MM.1S (cell line): Measurements from ENCODE around the gene RPL14.

ENCODE experiments used
- EZH2 ChIP-seq: fragments of 300-600 bp; sonication (generic); optimal IDR thresholded peaks from 2 replicates; pipeline ENCODE3; 2017; ENCODE audit warnings: low read depth, mild to moderate bottlenecking, antibody characterized with exemption, low read length, mixed read lengths
- EZH2phosphoT487 ChIP-seq: fragments of 300-600 bp; sonication (generic); IDR thresholded peaks from 2 replicates; pipeline ENCODE4 v1.6.1; 2018; ENCODE audit warnings: antibody characterized with exemption, low read length
- TF ChIP-seq, protein P1 (sequence below): fragments of 300-600 bp; sonication (generic); IDR thresholded peaks from 2 replicates; pipeline ENCODE4 v1.5.1; 2016; ENCODE audit warnings: antibody characterized with exemption, low read length, mixed read lengths

DNA sequence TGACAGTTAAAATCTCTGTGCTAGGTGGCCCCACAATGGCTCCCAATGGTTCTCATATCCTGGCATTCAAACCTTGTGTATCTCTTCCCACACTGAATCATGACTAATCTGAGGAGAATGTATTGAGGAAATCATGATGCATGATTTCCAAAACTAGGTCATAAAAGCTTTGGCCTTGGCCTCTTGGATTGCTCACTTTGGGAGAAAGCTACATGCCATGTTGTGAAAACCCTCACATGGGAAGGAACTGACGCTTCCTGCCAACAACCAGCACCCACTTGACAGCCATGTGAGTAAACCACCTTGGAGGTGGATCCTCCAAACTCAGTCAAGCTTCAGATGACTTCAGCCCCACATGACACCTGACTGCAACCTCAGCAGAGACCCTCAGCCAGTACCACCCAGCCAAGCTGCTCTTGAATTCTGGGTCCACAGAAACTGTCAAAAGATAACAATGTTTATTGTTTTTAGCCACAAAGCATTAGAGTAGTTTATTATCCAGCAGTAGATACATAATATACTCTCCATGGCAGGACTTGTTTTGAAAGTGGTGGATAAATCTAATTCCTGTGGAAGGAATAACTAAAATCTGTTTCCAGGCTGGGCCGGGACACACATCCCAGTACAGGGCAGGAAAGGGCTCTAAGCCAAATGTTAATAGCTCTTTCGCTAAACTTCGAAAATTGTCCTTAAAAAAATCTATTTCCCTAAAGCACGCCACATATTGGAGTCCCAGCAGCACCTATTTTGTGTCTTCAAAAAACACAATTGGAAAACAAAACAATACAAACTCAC is 47.7 kb downstream of the RPL14 start:
- TF ChIP-seq, protein P1, sequence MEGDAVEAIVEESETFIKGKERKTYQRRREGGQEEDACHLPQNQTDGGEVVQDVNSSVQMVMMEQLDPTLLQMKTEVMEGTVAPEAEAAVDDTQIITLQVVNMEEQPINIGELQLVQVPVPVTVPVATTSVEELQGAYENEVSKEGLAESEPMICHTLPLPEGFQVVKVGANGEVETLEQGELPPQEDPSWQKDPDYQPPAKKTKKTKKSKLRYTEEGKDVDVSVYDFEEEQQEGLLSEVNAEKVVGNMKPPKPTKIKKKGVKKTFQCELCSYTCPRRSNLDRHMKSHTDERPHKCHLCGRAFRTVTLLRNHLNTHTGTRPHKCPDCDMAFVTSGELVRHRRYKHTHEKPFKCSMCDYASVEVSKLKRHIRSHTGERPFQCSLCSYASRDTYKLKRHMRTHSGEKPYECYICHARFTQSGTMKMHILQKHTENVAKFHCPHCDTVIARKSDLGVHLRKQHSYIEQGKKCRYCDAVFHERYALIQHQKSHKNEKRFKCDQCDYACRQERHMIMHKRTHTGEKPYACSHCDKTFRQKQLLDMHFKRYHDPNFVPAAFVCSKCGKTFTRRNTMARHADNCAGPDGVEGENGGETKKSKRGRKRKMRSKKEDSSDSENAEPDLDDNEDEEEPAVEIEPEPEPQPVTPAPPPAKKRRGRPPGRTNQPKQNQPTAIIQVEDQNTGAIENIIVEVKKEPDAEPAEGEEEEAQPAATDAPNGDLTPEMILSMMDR: no peak
- no peak for TF ChIP-seq EZH2phosphoT487
- no peak for TF ChIP-seq EZH2
